Natural killer cell (primary cell): Measurements from ENCODE around the gene PIP4K2B. TPM values are rescaled to one million over a fixed set of nuclear protein-coding genes. Genes with fewer than 3 reads are reported as not detected.

Source experiments
- ATAC-seq, 3 donors: fragments of 150-1000 bp in 2 of 3; fragments of 200-7000 bp in 1 of 3; cut with Tn5 transposase; 1 replicate in 1 of 3; 2 replicates in 2 of 3; pipeline ENCODE4 v1.10.0; 2021; ENCODE audit warnings: mild to moderate bottlenecking in 2 of 3, moderate library complexity in 2 of 3
- DNase-seq, 2 donors: peaks; one replicate each; pipeline versions ENCODE4 v3.0.0 to v3.0.0-alpha.2; 2013 to 2021; ENCODE audit warnings: mixed read lengths in 1 of 2
- H3K27ac ChIP-seq: one replicate; pipeline ENCODE4 v1.5.1; 2013; ENCODE audit warnings: mild to moderate bottlenecking, low read length
- H3K27me3 ChIP-seq: one replicate; pipeline ENCODE4 v1.6.1; 2013; ENCODE audit warnings: low read length; ENCODE audit not compliant: control insufficient read depth, insufficient read depth
- H3K36me3 ChIP-seq: one replicate; pipeline ENCODE4 v1.6.1; 2013; ENCODE audit warnings: low read length; ENCODE audit not compliant: control insufficient read depth, insufficient read depth
- H3K4me1 ChIP-seq: one replicate; pipeline ENCODE4 v1.6.1; 2013; ENCODE audit warnings: low read length; ENCODE audit not compliant: control insufficient read depth, insufficient read depth
- H3K4me3 ChIP-seq: one replicate; pipeline ENCODE4 v1.5.1; 2013; ENCODE audit warnings: low read length
- H3K9me3 ChIP-seq: one replicate; pipeline ENCODE4 v1.6.1; 2013; ENCODE audit warnings: low read length; ENCODE audit not compliant: control insufficient read depth, insufficient read depth
- H3K27ac Mint-ChIP-seq, 2 donors: one replicate each; pipeline ENCODE4 v1.8.0; 2022; ENCODE audit warnings: mild to moderate bottlenecking in 2 of 2, mixed read lengths in 2 of 2, moderate library complexity in 1 of 2
- H3K27me3 Mint-ChIP-seq, 2 donors: one replicate each; pipeline ENCODE4 v1.8.0; 2022; ENCODE audit warnings: low read depth in 2 of 2, mixed read lengths in 2 of 2
- H3K36me3 Mint-ChIP-seq: one replicate; pipeline ENCODE4 v1.8.0; 2022; ENCODE audit warnings: mixed read lengths
- H3K4me1 Mint-ChIP-seq, 2 donors: one replicate each; pipeline ENCODE4 v1.8.0; 2022; ENCODE audit warnings: mixed read lengths in 2 of 2
- H3K4me3 Mint-ChIP-seq: one replicate; pipeline ENCODE4 v1.8.0; 2022; ENCODE audit warnings: mild to moderate bottlenecking, moderate library complexity, mixed read lengths
- H3K9me3 Mint-ChIP-seq, 2 donors: one replicate each; pipeline ENCODE4 v1.8.0; 2022; ENCODE audit warnings: mixed read lengths in 2 of 2
- WGBS: methylation state at CpG from one replicate; pipeline ENCODE4 v1.1.7; 2013; ENCODE audit warnings: missing lambda C conversion rate; ENCODE audit not compliant: insufficient coverage; 5-methylcytosine and 5-hydroxymethylcytosine counted together
- intact Hi-C: fragments of 100-400 bp; cut with micrococcal nuclease; formaldehyde crosslinking; loops from one replicate; pipeline ENCODE4 v1.14.2; 2022
- total RNA-seq, 4 donors: library from RNA; stranded (reverse); fragments of 120-200 nt in 1 of 4; gene quantifications; one replicate each; pipeline versions ENCODE4 v1.2.3 to v1.2.4, GENCODE V29; 2013 to 2022
- TF ChIP-seq, protein P1 (sequence below): fragments of 200-600 bp; IDR thresholded peaks from one replicate; pipeline ENCODE4 v1.8.0; 2022; ENCODE audit warnings: antibody characterized with exemption

PIP4K2B gene
- total RNA-seq, 3 donors from 2014 or later (not counting 1 experiment from before 2014, with no cell fraction given) = 26.8 to 36.8 (median 36.3) TPM

DNA sequence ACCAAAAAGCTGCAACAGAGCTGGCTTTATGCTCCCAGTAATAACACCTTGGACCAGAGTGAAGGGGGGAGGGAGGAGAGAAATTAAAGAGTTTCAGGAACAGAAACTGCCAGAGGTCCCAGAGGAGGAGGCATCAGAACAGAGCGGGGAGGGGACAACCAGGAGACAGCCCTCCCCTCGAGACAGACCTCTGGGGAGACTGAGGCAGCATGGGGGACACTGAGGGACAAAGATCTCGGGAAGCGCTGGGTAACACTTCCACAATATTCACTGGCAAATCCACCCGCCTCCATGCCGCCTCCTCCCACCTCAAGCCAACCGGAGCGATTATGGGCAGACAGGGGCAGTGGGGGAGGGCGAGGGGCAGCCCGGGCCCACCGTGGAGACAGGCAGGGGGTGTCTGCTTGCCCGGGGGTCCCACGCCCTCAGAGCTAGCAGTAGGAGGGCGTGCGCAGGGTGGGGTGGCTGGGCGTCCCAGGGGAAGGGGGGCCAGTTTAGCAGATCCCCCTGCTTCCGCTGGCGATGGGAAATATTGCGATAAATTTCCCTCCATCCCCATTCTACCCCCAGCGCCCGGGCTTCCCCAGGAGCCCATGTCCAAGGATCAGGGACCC, 52.4 kb downstream of the PIP4K2B start:
- no peak for DNase-seq
- 15% methylated on average over 20 of the region's 21 CpGs for WGBS
- no peak overlapping the region for H3K27ac Mint-ChIP-seq
- H3K4me3 Mint-ChIP-seq = peak overlapping the region; percentile 69
- no peaks in the 10 kb centered on the region for H3K36me3 Mint-ChIP-seq
- no peaks in the 10 kb centered on the region for H3K9me3 Mint-ChIP-seq
- H3K4me1 ChIP-seq = peaks cover 54% of the 10 kb centered on the region
- no peak overlapping the region for H3K4me3 ChIP-seq
- H3K27me3 Mint-ChIP-seq = peaks cover 50 to 54% of the 10 kb centered on the region in 2 donors
- intact Hi-C loops = no loop called here
- H3K9me3 ChIP-seq = no peaks in the 10 kb centered on the region
- no peak for ATAC-seq
- peaks cover 45% of the 10 kb centered on the region for H3K27me3 ChIP-seq
- H3K27ac ChIP-seq = no peak overlapping the region
- H3K4me1 Mint-ChIP-seq = peaks cover 30 to 42% of the 10 kb centered on the region in 2 donors
- TF ChIP-seq, protein P1, sequence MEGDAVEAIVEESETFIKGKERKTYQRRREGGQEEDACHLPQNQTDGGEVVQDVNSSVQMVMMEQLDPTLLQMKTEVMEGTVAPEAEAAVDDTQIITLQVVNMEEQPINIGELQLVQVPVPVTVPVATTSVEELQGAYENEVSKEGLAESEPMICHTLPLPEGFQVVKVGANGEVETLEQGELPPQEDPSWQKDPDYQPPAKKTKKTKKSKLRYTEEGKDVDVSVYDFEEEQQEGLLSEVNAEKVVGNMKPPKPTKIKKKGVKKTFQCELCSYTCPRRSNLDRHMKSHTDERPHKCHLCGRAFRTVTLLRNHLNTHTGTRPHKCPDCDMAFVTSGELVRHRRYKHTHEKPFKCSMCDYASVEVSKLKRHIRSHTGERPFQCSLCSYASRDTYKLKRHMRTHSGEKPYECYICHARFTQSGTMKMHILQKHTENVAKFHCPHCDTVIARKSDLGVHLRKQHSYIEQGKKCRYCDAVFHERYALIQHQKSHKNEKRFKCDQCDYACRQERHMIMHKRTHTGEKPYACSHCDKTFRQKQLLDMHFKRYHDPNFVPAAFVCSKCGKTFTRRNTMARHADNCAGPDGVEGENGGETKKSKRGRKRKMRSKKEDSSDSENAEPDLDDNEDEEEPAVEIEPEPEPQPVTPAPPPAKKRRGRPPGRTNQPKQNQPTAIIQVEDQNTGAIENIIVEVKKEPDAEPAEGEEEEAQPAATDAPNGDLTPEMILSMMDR = no peak
- no peaks in the 10 kb centered on the region for H3K36me3 ChIP-seq

DNA sequence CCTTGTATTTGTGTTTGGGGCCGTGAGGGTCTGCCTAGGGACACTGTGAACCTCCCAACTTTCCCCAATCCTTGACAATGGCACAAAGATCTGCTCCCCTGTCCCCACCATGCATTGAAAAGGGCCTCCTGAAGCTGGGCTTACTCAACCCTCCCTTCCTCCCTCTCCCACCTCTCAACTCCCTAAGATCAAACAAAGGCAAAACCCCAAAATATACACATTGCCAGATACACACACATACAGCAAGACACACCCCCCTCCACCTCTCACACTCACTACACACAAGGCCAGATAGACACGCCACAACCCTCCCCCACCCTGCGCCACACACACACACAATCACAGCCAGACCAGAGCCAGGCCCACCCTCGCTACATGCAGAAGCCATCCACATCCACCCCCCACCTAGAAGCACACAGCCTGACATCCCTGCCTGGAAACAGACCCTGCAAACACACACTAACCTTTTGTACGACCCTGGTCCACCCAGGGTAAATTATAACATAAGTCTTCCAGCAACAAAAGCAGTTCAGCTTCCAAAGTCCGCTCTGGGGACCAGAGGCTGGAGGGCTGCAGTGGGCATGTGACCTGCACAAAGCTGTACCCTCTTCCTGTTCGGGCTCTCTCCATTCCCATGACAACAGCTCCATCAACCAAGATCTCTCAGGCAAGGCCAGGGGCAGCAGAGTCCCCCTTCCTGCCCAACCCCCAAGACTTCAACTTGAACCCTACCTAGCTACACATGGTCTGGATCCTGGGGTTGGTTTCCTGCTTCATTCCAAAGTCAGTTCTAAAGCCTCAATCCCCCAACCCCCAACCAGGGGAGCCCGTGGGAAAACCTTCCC, 53.1 kb downstream of the PIP4K2B start:
- DNase-seq (no peak), ATAC-seq (no peak)
- Mint-ChIP-seq H3K9me3 (no peaks in the 10 kb centered on the region), H3K4me1 (peaks cover 23 to 34% of the 10 kb centered on the region in 2 donors), H3K27me3 (peaks cover 46 to 48% of the 10 kb centered on the region in 2 donors), H3K36me3 (no peaks in the 10 kb centered on the region), H3K4me3 (peak overlapping the region; percentile 69), H3K27ac (no peak overlapping the region)
- Histone ChIP-seq H3K36me3 (no peaks in the 10 kb centered on the region), H3K27me3 (peaks cover 45% of the 10 kb centered on the region), H3K27ac (no peak overlapping the region), H3K9me3 (no peaks in the 10 kb centered on the region), H3K4me3 (no peak overlapping the region), H3K4me1 (peaks cover 49% of the 10 kb centered on the region)
- TF ChIP-seq, protein P1 = no peak
- WGBS = 71% methylated on average over 7 of the region's 8 CpGs
- intact Hi-C loops = no loop called here

DNA sequence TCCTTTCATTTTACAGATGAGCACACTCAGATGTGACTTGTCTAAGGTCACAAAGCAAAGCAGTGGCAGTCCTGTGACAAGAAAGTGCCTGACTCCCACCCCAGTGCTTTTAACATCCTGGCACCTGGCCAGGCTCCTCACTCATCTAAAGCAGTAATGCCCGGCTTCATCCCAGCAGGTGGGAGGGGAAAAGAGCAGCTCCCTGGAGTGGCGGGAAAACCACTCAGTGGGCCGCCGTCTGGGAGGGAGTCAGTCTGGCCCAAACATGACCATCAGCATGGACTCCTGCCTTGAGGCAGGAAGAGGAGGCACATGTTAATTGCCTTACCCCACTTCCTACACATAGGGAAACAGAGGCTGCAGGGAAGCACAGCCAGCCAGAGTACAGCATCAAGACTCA, 53.8 kb downstream of the PIP4K2B start:
- H3K27me3 Mint-ChIP-seq = peaks cover 40 to 42% of the 10 kb centered on the region in 2 donors
- 92% methylated on average over 3 of the region's 4 CpGs for WGBS
- intact Hi-C loops = no loop called here

More for the DNA sequence above, 53.8 kb downstream of the PIP4K2B start:
- Histone ChIP-seq H3K4me3 (no peak overlapping the region), H3K4me1 (peaks cover 42% of the 10 kb centered on the region), H3K36me3 (no peaks in the 10 kb centered on the region), H3K27ac (no peak overlapping the region), H3K9me3 (no peaks in the 10 kb centered on the region), H3K27me3 (peaks cover 44% of the 10 kb centered on the region)
- Mint-ChIP-seq H3K36me3 (no peaks in the 10 kb centered on the region), H3K27ac (no peak overlapping the region), H3K9me3 (no peaks in the 10 kb centered on the region), H3K4me1 (peaks cover 16 to 27% of the 10 kb centered on the region in 2 donors), H3K4me3 (no peak overlapping the region)
- no peak for ATAC-seq
- DNase-seq = no peak
- TF ChIP-seq, protein P1 = no peak
